K562 (cell line): ENCODE data around the gene LCN1. TPM values are rescaled to one million over a fixed set of nuclear protein-coding genes. Genes with fewer than 3 reads are reported as not detected.
A peak's percentile ranks its signal among the peaks of the same experiment; 100 is the strongest.

Source experiments
- ATAC-seq: fragments of 200-7000 bp; cut with Tn5 transposase; 3 replicates; pipeline ENCODE4 v1.9.1; 2020; ENCODE audit warnings: moderate library complexity
- BruUV-seq: library from RNA; stranded (reverse); fragments of 400-500 nt; replicated peaks from 2 replicates; lab custom pipeline; 2021; lab: Mats Ljungman, UMichigan
- CTCF ChIA-PET: fragments of 300-600 bp; formaldehyde crosslinking; extraction: SDS; loops from one replicate; lab custom pipeline; 2021; ENCODE audit warnings: low intra/inter-chr PET ratio; lab: Yijun Ruan, JAX
- POLR2A ChIA-PET: fragments of 300-600, 350-650 bp; sonication (Branson Sonifier 250); formaldehyde crosslinking; extraction: SDS; loops from one replicate; lab custom pipeline; 2021; ENCODE audit warnings: antibody characterized with exemption, inconsistent platforms; lab: Yijun Ruan, JAX
- DNase-seq, 4 experiments: peaks; one replicate each; pipeline versions ENCODE4 v3.0.0 to v3.0.0-alpha.2; 2011 to 2018; ENCODE audit warnings: low spot score in 3 of 4, mixed read lengths in 3 of 4; ENCODE audit errors: extremely low read depth in 1 of 4
- FAIRE-seq: peaks from 2 replicates; lab custom pipeline; 2011; peaks lifted over from hg19 to GRCh38; lab: Jason Lieb, UNC
- H2AFZ ChIP-seq: 2 replicates; pipeline ENCODE4 v1.6.0; 2011; ENCODE audit warnings: low read depth, low read length, control low read depth, inconsistent platforms
- H3K27ac ChIP-seq: fragments of 200-600 bp; 3 replicates; pipeline ENCODE4 v1.8.0; 2011; ENCODE audit warnings: low read depth, mild to moderate bottlenecking, control low read depth, inconsistent platforms, low read length, moderate library complexity, mixed read lengths; ENCODE audit errors: extremely low read depth
- H3K27me3 ChIP-seq, 2 experiments: fragments of 300-600 bp in 1 of 2; 2 replicates in 1 of 2; 3 replicates in 1 of 2; pipeline versions ENCODE4 v1.6.0 to v1.8.0; 2011; ENCODE audit warnings: inconsistent platforms in 2 of 2, low read length in 2 of 2, mild to moderate bottlenecking in 1 of 2, mixed read lengths in 1 of 2, moderate library complexity in 1 of 2; ENCODE audit not compliant: control insufficient read depth in 2 of 2, insufficient read depth in 2 of 2
- H3K36me3 ChIP-seq: fragments of 300-600 bp; 3 replicates; pipeline ENCODE4 v1.8.0; 2011; ENCODE audit warnings: mild to moderate bottlenecking, low read length, inconsistent platforms; ENCODE audit not compliant: control insufficient read depth, insufficient read depth
- H3K4me1 ChIP-seq, 2 experiments: fragments of 200-600 bp in 1 of 2; replicated peaks in 1 of 2; 2 replicates in 1 of 2; 3 replicates in 1 of 2; pipeline versions ENCODE4 v1.5.1 to v1.8.0; 2011; ENCODE audit warnings: inconsistent platforms in 2 of 2, low read length in 2 of 2, mild to moderate bottlenecking in 1 of 2, mixed read lengths in 1 of 2, moderate library complexity in 1 of 2; ENCODE audit not compliant: control insufficient read depth in 2 of 2, insufficient read depth in 2 of 2
- H3K4me2 ChIP-seq: 2 replicates; pipeline ENCODE4 v1.6.1; 2011; ENCODE audit warnings: low read length, control low read depth, inconsistent platforms, mixed read lengths; ENCODE audit not compliant: insufficient read depth
- H3K4me3 ChIP-seq: fragments of 200-600 bp; sonication (generic), shearing (Covaris generic); 2 replicates; pipeline ENCODE4 v1.5.1; 2016; ENCODE audit warnings: control low read depth, inconsistent platforms
- H3K79me2 ChIP-seq: fragments of 200-600 bp; 3 replicates; pipeline ENCODE4 v1.8.0; 2011; ENCODE audit warnings: low read length, inconsistent platforms; ENCODE audit not compliant: control insufficient read depth, insufficient read depth
- H3K9ac ChIP-seq, 2 experiments: 2 replicates each; pipeline versions ENCODE4 v1.6.0 to v1.6.1; 2011; ENCODE audit warnings: low read depth in 2 of 2, low read length in 2 of 2, control low read depth in 1 of 2, inconsistent platforms in 1 of 2, mild to moderate bottlenecking in 1 of 2, mixed read lengths in 1 of 2; ENCODE audit not compliant: insufficient read depth in 1 of 2
- H3K9me1 ChIP-seq: one replicate; pipeline ENCODE4 v1.6.0; 2011; ENCODE audit warnings: inconsistent platforms, mild to moderate bottlenecking, low read length, moderate library complexity; ENCODE audit not compliant: control insufficient read depth, insufficient read depth
- H3K9me3 ChIP-seq: replicated peaks from 2 replicates; pipeline ENCODE4 v1.5.1; 2011; ENCODE audit warnings: low read depth, low read length, inconsistent platforms; ENCODE audit not compliant: control insufficient read depth, insufficient read depth
- H4K20me1 ChIP-seq: replicated peaks from 2 replicates; pipeline ENCODE4 v1.6.1; 2011; ENCODE audit warnings: low read length, inconsistent platforms, mixed read lengths; ENCODE audit not compliant: control insufficient read depth, insufficient read depth
- C11orf30 ChIP-seq: fragments of 450-650 bp; IDR thresholded peaks from 2 replicates; pipeline ENCODE4 v1.6.1; 2016; ENCODE audit warnings: low read depth, mild to moderate bottlenecking
- CREB1 ChIP-seq, 2 experiments: sonication (generic) in 1 of 2; formaldehyde crosslinking in 1 of 2; IDR thresholded peaks; 2 replicates each; pipeline versions ENCODE4 v1.6.1 to v1.8.0; 2012 to 2022; ENCODE audit warnings: inconsistent platforms in 1 of 2, mild to moderate bottlenecking in 1 of 2, missing genetic modification reagents in 1 of 2, moderate library complexity in 1 of 2
- KLF1 ChIP-seq: fragments of 450-650 bp; IDR thresholded peaks from 2 replicates; pipeline ENCODE4 v1.6.1; 2016; ENCODE audit warnings: missing genetic modification characterization, missing compliant biosample characterization
- KLF16 ChIP-seq: IDR thresholded peaks from 2 replicates; pipeline ENCODE4 v1.6.1; 2016; ENCODE audit warnings: antibody characterized with exemption
- MYNN ChIP-seq, 2 experiments: sonication (generic); formaldehyde crosslinking in 1 of 2; IDR thresholded peaks; 2 replicates each; pipeline versions ENCODE4 v1.5.0 to v1.6.1; 2016 to 2020; ENCODE audit warnings: antibody characterized with exemption in 1 of 2, missing genetic modification reagents in 1 of 2
- POLR2AphosphoS2 ChIP-seq: IDR thresholded peaks from 2 replicates; pipeline ENCODE4 v1.6.1; 2012; ENCODE audit warnings: low read length, improper control_type of control experiment
- RAD21 ChIP-seq, 2 experiments: fragments of 250-450 bp in 1 of 2; fragments of 450-650 bp in 1 of 2; sonication (Bioruptor Pico) in 1 of 2; formaldehyde crosslinking in 1 of 2; IDR thresholded peaks in 1 of 2; conservative IDR thresholded peaks in 1 of 2; 2 replicates each; pipeline versions ENCODE4 v1.4.0 to v1.8.0; 2020 to 2022; ENCODE audit warnings: mild to moderate bottlenecking in 2 of 2, moderate library complexity in 1 of 2
- RBM22 ChIP-seq: fragments of 200-400 bp; formaldehyde crosslinking; IDR thresholded peaks from 2 replicates; pipeline ENCODE4 v1.6.1; 2018; ENCODE audit warnings: low read length, low read depth; ENCODE audit not compliant: poor library complexity, severe bottlenecking
- RUNX1 ChIP-seq: sonication (generic); IDR thresholded peaks from 2 replicates; pipeline ENCODE4 v1.6.1; 2016; ENCODE audit warnings: antibody characterized with exemption, low read depth
- SNRNP70 ChIP-seq: fragments of 200-400 bp; formaldehyde crosslinking; optimal IDR thresholded peaks from 2 replicates; pipeline ENCODE3; 2017; ENCODE audit warnings: low read depth, low read length
- SUPT5H ChIP-seq: fragments of 450-650 bp; IDR thresholded peaks from 2 replicates; pipeline ENCODE4 v1.6.1; 2016
- WGBS: fragments of 100-300 bp; shearing (Covaris generic); methylation state at CpG from one replicate; pipeline ENCODE4 v1.1.6; 2016; ENCODE audit warnings: low coverage, mixed read lengths; ENCODE audit not compliant: insufficient coverage; ENCODE audit errors: missing lambda C conversion rate; 5-methylcytosine and 5-hydroxymethylcytosine counted together
- in situ Hi-C: fragments of 300-500 bp; cut with MboI; formaldehyde crosslinking; loops from 4 replicates; pipeline ENCODE4 v1.15.0; 2018; ENCODE audit warnings: inconsistent platforms, mixed read lengths
- intact Hi-C: fragments of 100-400 bp; cut with micrococcal nuclease; formaldehyde crosslinking; loops from 2 replicates; pipeline ENCODE4 v1.14.2; 2022
- polyA plus RNA-seq, 8 experiments: library from polyadenylated mRNA; depleted of rRNA in 4 of 8; stranded (reverse) in 5 of 8; unstranded in 3 of 8; fragments of >200 nt; fragmentation: Nextera tagmentation in 2 of 8; fragmentation: Illumina TruSeq in 1 of 8; extraction: Ambion mirVana in 2 of 8; extraction: Trizol in 1 of 8; gene quantifications; 2 replicates each; pipeline versions ENCODE4 v1.2.1 to v1.2.3, GENCODE V29; 2011 to 2014; ENCODE audit warnings: inconsistent platforms in 1 of 8, missing spikeins in 1 of 8
- total RNA-seq, 7 experiments: library from RNA; depleted of rRNA in 6 of 7; stranded (reverse); fragments of >200 nt in 6 of 7; fragmentation: Illumina TruSeq in 2 of 7; extraction: Trizol in 2 of 7; gene quantifications; 2 replicates each; pipeline versions ENCODE4 v1.2.1 to v1.2.3, GENCODE V29; 2011 to 2021; ENCODE audit warnings: low replicate concordance in 1 of 7
- TF ChIP-seq, protein P1 (sequence below): fragments of 200-800 bp; sonication (Bioruptor generic); IDR thresholded peaks from 2 replicates; pipeline ENCODE4 v1.6.1; 2017; ENCODE audit warnings: missing genetic modification characterization, missing compliant biosample characterization
- TF ChIP-seq, protein P2 (sequence below), 2 experiments: fragments of 450-650 bp in 1 of 2; sonication (generic) in 1 of 2; formaldehyde crosslinking in 1 of 2; IDR thresholded peaks in 1 of 2; conservative IDR thresholded peaks in 1 of 2; 2 replicates each; pipeline versions ENCODE4 v1.6.1 to v1.8.1; 2016 to 2023; ENCODE audit warnings: mild to moderate bottlenecking in 2 of 2, moderate library complexity in 2 of 2, inconsistent platforms in 1 of 2, missing genetic modification reagents in 1 of 2
- TF ChIP-seq, protein P3 (sequence below): IDR thresholded peaks from 2 replicates; pipeline ENCODE4 v1.6.1; 2011; ENCODE audit warnings: borderline replicate concordance, low read depth, mild to moderate bottlenecking, moderate library complexity, low read length; ENCODE audit not compliant: insufficient read depth, poor library complexity, severe bottlenecking

Gene LCN1
- total and polyA plus RNA-seq, 9 of the 15 experiments (the other 6 are each of a cell fraction or from before 2014, with no cell fraction given) = not detected

DNA sequence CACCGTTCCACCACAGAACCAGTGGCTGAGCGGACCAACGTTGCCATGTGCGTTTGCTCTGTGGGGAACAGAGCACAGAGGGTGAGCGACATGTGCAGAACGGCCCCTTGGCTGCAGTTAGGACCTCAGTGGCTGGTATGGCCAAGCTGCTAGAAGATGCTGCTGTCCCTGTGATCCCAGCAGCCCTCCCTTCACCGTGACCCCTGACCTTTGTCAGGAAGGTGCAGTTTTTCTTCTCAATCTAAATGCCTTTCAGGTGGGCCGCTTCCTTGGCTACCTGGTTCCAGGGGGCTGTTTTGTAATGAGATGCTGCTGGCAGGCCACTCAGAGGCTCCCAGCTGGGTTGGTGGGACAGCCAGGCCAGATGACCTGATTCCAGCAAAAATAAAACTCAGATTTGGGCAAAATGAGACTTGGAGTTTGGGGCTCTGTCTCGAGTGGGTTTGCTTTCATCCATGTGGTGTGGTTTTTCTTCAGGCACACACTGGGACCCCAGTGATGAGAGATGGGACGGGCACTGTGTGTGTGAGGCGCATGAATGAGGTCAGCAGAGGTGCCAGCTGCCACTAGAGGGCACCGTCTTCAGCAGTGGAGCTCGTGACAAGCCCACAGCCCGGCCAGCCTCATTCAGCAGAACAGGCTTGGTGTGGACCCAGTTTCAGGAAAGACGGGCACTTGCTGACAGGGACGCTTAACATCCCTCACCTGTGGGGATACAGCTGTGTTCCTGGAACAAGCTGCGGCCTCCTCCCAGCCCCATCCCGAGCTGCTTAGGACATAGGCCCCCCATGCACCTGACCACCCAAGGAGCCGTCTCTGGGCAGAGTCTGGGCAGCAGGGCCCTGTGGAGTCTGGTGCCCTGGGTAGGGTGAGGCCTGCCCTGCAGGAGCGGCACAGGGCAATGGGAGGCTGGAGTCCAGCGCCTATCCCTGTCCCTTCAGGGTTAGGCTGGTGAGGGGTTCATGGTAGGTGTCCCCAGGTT, 16.7 kb upstream of the LCN1 start:
- peak; percentile 36 for ATAC-seq
- POLR2A ChIA-PET = interaction anchor here (0.5 to 2.0 kb wide), 5 partner anchors 10 to 411 kb away, joined by 3 to 9 read pairs (median 3); no protein-coding TSS in a partner anchor
- H3K9me1 ChIP-seq = no peaks in the 10 kb centered on the region
- BruUV-seq = no TSS peak
- peaks cover 42% of the 10 kb centered on the region for H3K36me3 ChIP-seq
- H2AFZ ChIP-seq = no peak overlapping the region
- H3K27ac ChIP-seq = no peak overlapping the region
- H3K9me3 ChIP-seq = no peaks in the 10 kb centered on the region
- peaks cover 41% of the 10 kb centered on the region for H3K79me2 ChIP-seq
- peaks cover 21% of the 10 kb centered on the region for H4K20me1 ChIP-seq
- peak overlapping the region in 1 of 2 experiments; percentile 86; a peak in 2 of 4 replicates for H3K9ac ChIP-seq
- FAIRE-seq = peak; percentile 57
- in situ Hi-C loops (no loop called here), intact Hi-C loops (no loop called here)
- H3K27me3 ChIP-seq = no peaks in the 10 kb centered on the region
- no peak overlapping the region for H3K4me2 ChIP-seq
- CTCF ChIA-PET = interaction anchor here (1.5 kb wide), 1 partner anchor 98 kb away, joined by 3 read pairs; no protein-coding TSS in a partner anchor
- H3K4me3 ChIP-seq = no peak overlapping the region
- DNase-seq = peak; percentile 40 to 77 (median 51)
- peaks cover 26 to 81% of the 10 kb centered on the region in 2 experiments for H3K4me1 ChIP-seq
- WGBS = 73% methylated on average over 21 of the region's 21 CpGs
- TF ChIP-seq C11orf30 = no peak
- no peak for TF ChIP-seq RUNX1
- TF ChIP-seq KLF1 (tag) = no peak
- TF ChIP-seq RBM22 = peak; percentile 17
- TF ChIP-seq, protein P1, sequence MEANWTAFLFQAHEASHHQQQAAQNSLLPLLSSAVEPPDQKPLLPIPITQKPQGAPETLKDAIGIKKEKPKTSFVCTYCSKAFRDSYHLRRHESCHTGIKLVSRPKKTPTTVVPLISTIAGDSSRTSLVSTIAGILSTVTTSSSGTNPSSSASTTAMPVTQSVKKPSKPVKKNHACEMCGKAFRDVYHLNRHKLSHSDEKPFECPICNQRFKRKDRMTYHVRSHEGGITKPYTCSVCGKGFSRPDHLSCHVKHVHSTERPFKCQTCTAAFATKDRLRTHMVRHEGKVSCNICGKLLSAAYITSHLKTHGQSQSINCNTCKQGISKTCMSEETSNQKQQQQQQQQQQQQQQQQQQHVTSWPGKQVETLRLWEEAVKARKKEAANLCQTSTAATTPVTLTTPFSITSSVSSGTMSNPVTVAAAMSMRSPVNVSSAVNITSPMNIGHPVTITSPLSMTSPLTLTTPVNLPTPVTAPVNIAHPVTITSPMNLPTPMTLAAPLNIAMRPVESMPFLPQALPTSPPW (CRISPR knock-in tag) = 0 out of 2 replicates have a peak, but pooled peaks have one; percentile 13
- TF ChIP-seq RAD21 (CRISPR knock-in tag; conservative IDR thresholded peaks at IDR 0.05 in 1 of 2, IDR thresholded peaks at IDR 0.05 in 1 of 2) = peak; percentile 18 to 56; a peak in 2 of 4 replicates
- TF ChIP-seq, protein P2, sequence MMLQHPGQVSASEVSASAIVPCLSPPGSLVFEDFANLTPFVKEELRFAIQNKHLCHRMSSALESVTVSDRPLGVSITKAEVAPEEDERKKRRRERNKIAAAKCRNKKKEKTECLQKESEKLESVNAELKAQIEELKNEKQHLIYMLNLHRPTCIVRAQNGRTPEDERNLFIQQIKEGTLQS (IDR thresholded peaks at IDR 0.05) = peak; percentile 54; the same call in 1 of the 2 replicates
- TF ChIP-seq, protein P2 (CRISPR knock-in tag; conservative IDR thresholded peaks at IDR 0.05) = no peak
- peak; percentile 68; the same call in 1 of the 2 replicates for TF ChIP-seq SUPT5H
- TF ChIP-seq MYNN (IDR thresholded peaks at IDR 0.05) = peak; percentile 21
- no peak for TF ChIP-seq MYNN (CRISPR knock-in tag; IDR thresholded peaks at IDR 0.05)
- TF ChIP-seq KLF16 = 0 out of 2 replicates have a peak, but pooled peaks have one; percentile 33
- TF ChIP-seq, protein P3, sequence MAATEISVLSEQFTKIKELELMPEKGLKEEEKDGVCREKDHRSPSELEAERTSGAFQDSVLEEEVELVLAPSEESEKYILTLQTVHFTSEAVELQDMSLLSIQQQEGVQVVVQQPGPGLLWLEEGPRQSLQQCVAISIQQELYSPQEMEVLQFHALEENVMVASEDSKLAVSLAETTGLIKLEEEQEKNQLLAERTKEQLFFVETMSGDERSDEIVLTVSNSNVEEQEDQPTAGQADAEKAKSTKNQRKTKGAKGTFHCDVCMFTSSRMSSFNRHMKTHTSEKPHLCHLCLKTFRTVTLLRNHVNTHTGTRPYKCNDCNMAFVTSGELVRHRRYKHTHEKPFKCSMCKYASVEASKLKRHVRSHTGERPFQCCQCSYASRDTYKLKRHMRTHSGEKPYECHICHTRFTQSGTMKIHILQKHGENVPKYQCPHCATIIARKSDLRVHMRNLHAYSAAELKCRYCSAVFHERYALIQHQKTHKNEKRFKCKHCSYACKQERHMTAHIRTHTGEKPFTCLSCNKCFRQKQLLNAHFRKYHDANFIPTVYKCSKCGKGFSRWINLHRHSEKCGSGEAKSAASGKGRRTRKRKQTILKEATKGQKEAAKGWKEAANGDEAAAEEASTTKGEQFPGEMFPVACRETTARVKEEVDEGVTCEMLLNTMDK = peak; percentile 52
- TF ChIP-seq CREB1 (IDR thresholded peaks at IDR 0.05) = peak; percentile 36; the same call in 1 of the 2 replicates
- no peak for TF ChIP-seq CREB1 (CRISPR knock-in tag; IDR thresholded peaks at IDR 0.05)
- TF ChIP-seq SNRNP70 = peak; percentile 40
- no peak; the same call in 1 of the 2 replicates for TF ChIP-seq POLR2AphosphoS2
